ENCODE measurements around the gene BMP7. TPM values are rescaled to one million over a fixed set of nuclear protein-coding genes. Genes with fewer than 3 reads are reported as not detected.
"Not testable (repeated sequence)": the region's sequence is repeated elsewhere in the genome, so short reads cannot be mapped to it uniquely, and the experiment has no call there.

The BMP7 gene
- total RNA-seq, 2 experiments from 2014 or later, result not detected

GRCh38 chr20:57282670-57283361, 16.4 kb upstream of the BMP7 start:
- DNase-seq, result no peak
- peaks cover 29% of the 10 kb centered on the region for H3K27me3 Mint-ChIP-seq (ENCODE audit: low read depth)
- H3K4me1 Mint-ChIP-seq (ENCODE audit: low read depth), result no peaks in the 10 kb centered on the region
- intact Hi-C loops (cut with micrococcal nuclease), result no loop called here
- no peaks in the 10 kb centered on the region for H3K36me3 Mint-ChIP-seq (ENCODE audit: low read depth)
- H3K27ac Mint-ChIP-seq, result no peak overlapping the region
- H3K9me3 Mint-ChIP-seq, result no peaks in the 10 kb centered on the region
- H3K4me3 Mint-ChIP-seq, result no peak overlapping the region
- CTCF ChIA-PET, result interaction anchor here (0.7 kb wide), 1 partner anchor 151 kb away, joined by 6 read pairs; no protein-coding TSS in a partner anchor

- no peaks in the 10 kb centered on the region for H3K9me3 Mint-ChIP-seq
- H3K4me3 Mint-ChIP-seq, result no peak overlapping the region
- no peaks in the 10 kb centered on the region for H3K4me1 Mint-ChIP-seq (ENCODE audit: low read depth)
- H3K27ac Mint-ChIP-seq, result no peak overlapping the region
- CTCF ChIA-PET, result interaction anchor here (0.7 kb wide), 1 partner anchor 152 kb away, joined by 6 read pairs; no protein-coding TSS in a partner anchor
- no peak for DNase-seq
- peaks cover 24% of the 10 kb centered on the region for H3K27me3 Mint-ChIP-seq (ENCODE audit: low read depth)
- intact Hi-C loops (cut with micrococcal nuclease), result no loop called here
- no peaks in the 10 kb centered on the region for H3K36me3 Mint-ChIP-seq (ENCODE audit: low read depth)
Measured at GRCh38 chr20:57281900-57282299, 15.5 kb upstream of the BMP7 start.

- H3K4me3 Mint-ChIP-seq, result no peak overlapping the region
- DNase-seq, result no peak
- CTCF ChIA-PET, result no interaction called here
- H3K36me3 Mint-ChIP-seq (ENCODE audit: low read depth), result no peaks in the 10 kb centered on the region
- H3K4me1 Mint-ChIP-seq (ENCODE audit: low read depth), result no peaks in the 10 kb centered on the region
- intact Hi-C loops (cut with micrococcal nuclease), result no loop called here
- no peak overlapping the region for H3K27ac Mint-ChIP-seq
- H3K27me3 Mint-ChIP-seq (ENCODE audit: low read depth), result peaks cover 25% of the 10 kb centered on the region
- H3K9me3 Mint-ChIP-seq, result no peaks in the 10 kb centered on the region
Measured at GRCh38 chr20:57280221-57280620, 13.8 kb upstream of the BMP7 start.

- DNase-seq; CTCF ChIA-PET; H3K27ac Mint-ChIP-seq; H3K4me1 Mint-ChIP-seq (ENCODE audit: low read depth); intact Hi-C loops (cut with micrococcal nuclease); H3K9me3 Mint-ChIP-seq; H3K4me3 Mint-ChIP-seq; H3K36me3 Mint-ChIP-seq (ENCODE audit: low read depth): not testable (repeated sequence)
- H3K27me3 Mint-ChIP-seq (ENCODE audit: low read depth), result peaks cover 26% of the 10 kb centered on the region
Measured at GRCh38 chr20:57279548-57279947, 13.1 kb upstream of the BMP7 start.

- CTCF ChIA-PET, result no interaction called here
- no peaks in the 10 kb centered on the region for H3K4me1 Mint-ChIP-seq (ENCODE audit: low read depth)
- intact Hi-C loops (cut with micrococcal nuclease), result no loop called here
- H3K36me3 Mint-ChIP-seq (ENCODE audit: low read depth), result no peaks in the 10 kb centered on the region
- no peak overlapping the region for H3K4me3 Mint-ChIP-seq
- peaks cover 24% of the 10 kb centered on the region for H3K27me3 Mint-ChIP-seq (ENCODE audit: low read depth)
- DNase-seq, result no peak
- no peak overlapping the region for H3K27ac Mint-ChIP-seq
- no peaks in the 10 kb centered on the region for H3K9me3 Mint-ChIP-seq
Measured at GRCh38 chr20:57278457-57278856, 12.0 kb upstream of the BMP7 start.

GRCh38 chr20:57277398-57278105, 11.1 kb upstream of the BMP7 start:
- Mint-ChIP-seq H3K27ac (no peak overlapping the region), H3K36me3 (ENCODE audit: low read depth) (no peaks in the 10 kb centered on the region), H3K4me1 (ENCODE audit: low read depth) (no peaks in the 10 kb centered on the region), H3K27me3 (ENCODE audit: low read depth) (peaks cover 24% of the 10 kb centered on the region), H3K9me3 (no peaks in the 10 kb centered on the region), H3K4me3 (no peak overlapping the region)
- intact Hi-C loops (cut with micrococcal nuclease), result no loop called here
- CTCF ChIA-PET, result no interaction called here
- DNase-seq, result no peak

- peaks cover 22% of the 10 kb centered on the region for H3K27me3 Mint-ChIP-seq (ENCODE audit: low read depth)
- no peaks in the 10 kb centered on the region for H3K9me3 Mint-ChIP-seq
- no peak for DNase-seq
- no peaks in the 10 kb centered on the region for H3K36me3 Mint-ChIP-seq (ENCODE audit: low read depth)
- CTCF ChIA-PET, result no interaction called here
- intact Hi-C loops (cut with micrococcal nuclease), result no loop called here
- H3K4me1 Mint-ChIP-seq (ENCODE audit: low read depth), result no peaks in the 10 kb centered on the region
- H3K4me3 Mint-ChIP-seq, result no peak overlapping the region
- H3K27ac Mint-ChIP-seq, result no peak overlapping the region
Measured at GRCh38 chr20:57276221-57276620, 9.8 kb upstream of the BMP7 start.

GRCh38 chr20:57275813-57276212, 9.4 kb upstream of the BMP7 start:
- no peaks in the 10 kb centered on the region for H3K9me3 Mint-ChIP-seq
- H3K4me1 Mint-ChIP-seq (ENCODE audit: low read depth), result no peaks in the 10 kb centered on the region
- no peak for DNase-seq
- no peaks in the 10 kb centered on the region for H3K36me3 Mint-ChIP-seq (ENCODE audit: low read depth)
- intact Hi-C loops (cut with micrococcal nuclease), result no loop called here
- H3K4me3 Mint-ChIP-seq, result no peak overlapping the region
- no peak overlapping the region for H3K27ac Mint-ChIP-seq
- CTCF ChIA-PET, result no interaction called here
- peaks cover 19% of the 10 kb centered on the region for H3K27me3 Mint-ChIP-seq (ENCODE audit: low read depth)

GRCh38 chr20:57275334-57275733, 8.9 kb upstream of the BMP7 start:
- peaks cover 16% of the 10 kb centered on the region for H3K27me3 Mint-ChIP-seq (ENCODE audit: low read depth)
- H3K36me3 Mint-ChIP-seq (ENCODE audit: low read depth), result no peaks in the 10 kb centered on the region
- H3K4me1 Mint-ChIP-seq (ENCODE audit: low read depth), result no peaks in the 10 kb centered on the region
- no peaks in the 10 kb centered on the region for H3K9me3 Mint-ChIP-seq
- no peak overlapping the region for H3K27ac Mint-ChIP-seq
- CTCF ChIA-PET, result no interaction called here
- no peak overlapping the region for H3K4me3 Mint-ChIP-seq
- intact Hi-C loops (cut with micrococcal nuclease), result no loop called here
- DNase-seq, result no peak

- H3K27me3 Mint-ChIP-seq (ENCODE audit: low read depth), result peaks cover 17% of the 10 kb centered on the region
- no peak overlapping the region for H3K27ac Mint-ChIP-seq
- no peaks in the 10 kb centered on the region for H3K4me1 Mint-ChIP-seq (ENCODE audit: low read depth)
- CTCF ChIA-PET, result no interaction called here
- H3K4me3 Mint-ChIP-seq, result no peak overlapping the region
- no peak for DNase-seq
- no peaks in the 10 kb centered on the region for H3K36me3 Mint-ChIP-seq (ENCODE audit: low read depth)
- no peaks in the 10 kb centered on the region for H3K9me3 Mint-ChIP-seq
- intact Hi-C loops (cut with micrococcal nuclease), result no loop called here
Measured at GRCh38 chr20:57274846-57275245, 8.4 kb upstream of the BMP7 start.

GRCh38 chr20:57274299-57274698, 7.9 kb upstream of the BMP7 start:
- no peak for DNase-seq
- CTCF ChIA-PET, result no interaction called here
- Mint-ChIP-seq H3K9me3 (no peaks in the 10 kb centered on the region), H3K27me3 (ENCODE audit: low read depth) (peaks cover 23% of the 10 kb centered on the region), H3K27ac (no peak overlapping the region), H3K4me3 (no peak overlapping the region), H3K36me3 (ENCODE audit: low read depth) (no peaks in the 10 kb centered on the region), H3K4me1 (ENCODE audit: low read depth) (no peaks in the 10 kb centered on the region)
- intact Hi-C loops (cut with micrococcal nuclease), result no loop called here

- Mint-ChIP-seq H3K4me1 (ENCODE audit: low read depth) (no peaks in the 10 kb centered on the region), H3K27me3 (ENCODE audit: low read depth) (peaks cover 28% of the 10 kb centered on the region), H3K27ac (no peak overlapping the region), H3K36me3 (ENCODE audit: low read depth) (no peaks in the 10 kb centered on the region), H3K9me3 (no peaks in the 10 kb centered on the region), H3K4me3 (no peak overlapping the region)
- DNase-seq, result no peak
- CTCF ChIA-PET, result no interaction called here
- intact Hi-C loops (cut with micrococcal nuclease), result no loop called here
Measured at GRCh38 chr20:57272883-57273535, 6.6 kb upstream of the BMP7 start.

Measured in activated naive CD4-positive, alpha-beta T cell treated with anti-CD3 and anti-CD28 coated beads for 36 hours (primary cell).